Measurements from ENCODE around the gene RYR1. TPM values are rescaled to one million over a fixed set of nuclear protein-coding genes. Genes with fewer than 3 reads are reported as not detected.
"Not testable (repeated sequence)": the region's sequence is repeated elsewhere in the genome, so short reads cannot be mapped to it uniquely, and the experiment has no call there.

RYR1 gene
- total RNA-seq, 1 donor from 2014 or later = 2.3 TPM

GRCh38 chr19:38453596-38453995 lies 20.1 kb downstream of the RYR1 start:
- intact Hi-C loops (cut with micrococcal nuclease) = no loop called here

GRCh38 chr19:38455031-38455430 lies 21.5 kb downstream of the RYR1 start:
- intact Hi-C loops (cut with micrococcal nuclease) = no loop called here

DNA sequence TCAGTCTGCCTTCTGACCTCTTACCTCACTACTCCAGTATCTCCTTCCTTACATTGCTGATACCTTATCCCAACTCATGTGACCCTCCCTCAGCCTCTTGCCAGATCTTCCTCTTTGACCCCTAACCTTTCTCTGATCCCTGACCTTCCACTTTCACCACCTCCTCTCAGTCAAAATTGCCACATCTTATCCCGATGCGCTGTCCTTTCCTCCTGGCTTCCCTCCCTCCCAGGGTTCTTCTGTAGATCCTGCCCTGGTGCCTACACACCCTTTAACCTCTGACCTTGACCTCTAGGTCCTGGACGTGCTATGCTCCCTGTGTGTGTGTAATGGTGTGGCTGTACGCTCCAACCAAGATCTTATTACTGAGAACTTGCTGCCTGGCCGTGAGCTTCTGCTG lies 23.7 kb downstream of the RYR1 start:
- intact Hi-C loops (cut with micrococcal nuclease) = no loop called here

DNA sequence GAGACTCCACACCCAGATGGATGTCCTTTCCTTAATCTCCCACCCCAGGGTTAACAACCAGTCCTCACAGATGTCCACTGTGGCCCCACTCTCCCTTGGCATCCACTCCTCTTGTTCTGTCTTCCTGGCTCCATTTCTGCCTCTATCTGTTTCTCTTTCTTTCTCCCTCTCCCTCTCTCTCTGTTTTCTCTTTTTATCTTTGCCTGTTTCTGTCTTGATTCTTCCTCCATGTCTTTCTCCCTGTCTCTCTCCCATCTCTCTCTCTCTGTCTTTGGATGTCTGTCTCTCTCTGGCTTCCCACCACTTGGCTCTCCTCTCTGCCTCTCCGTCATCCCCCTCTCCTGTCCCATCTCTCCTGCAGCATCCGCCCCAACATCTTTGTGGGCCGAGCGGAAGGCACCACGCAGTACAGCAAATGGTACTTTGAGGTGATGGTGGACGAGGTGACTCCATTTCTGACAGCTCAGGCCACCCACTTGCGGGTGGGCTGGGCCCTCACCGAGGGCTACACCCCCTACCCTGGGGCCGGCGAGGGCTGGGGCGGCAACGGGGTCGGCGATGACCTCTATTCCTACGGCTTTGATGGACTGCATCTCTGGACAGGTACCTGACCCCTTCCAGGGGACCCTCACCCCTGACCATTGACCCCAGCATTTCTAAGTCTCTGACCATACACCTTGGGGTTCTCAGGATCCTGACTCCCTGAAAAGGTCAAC lies 24.4 kb downstream of the RYR1 start:
- intact Hi-C loops (cut with micrococcal nuclease) = no loop called here

- intact Hi-C loops (cut with micrococcal nuclease) = no loop called here
These were observed 25.5 kb downstream of the RYR1 start for GRCh38 chr19:38458991-38459390.

DNA sequence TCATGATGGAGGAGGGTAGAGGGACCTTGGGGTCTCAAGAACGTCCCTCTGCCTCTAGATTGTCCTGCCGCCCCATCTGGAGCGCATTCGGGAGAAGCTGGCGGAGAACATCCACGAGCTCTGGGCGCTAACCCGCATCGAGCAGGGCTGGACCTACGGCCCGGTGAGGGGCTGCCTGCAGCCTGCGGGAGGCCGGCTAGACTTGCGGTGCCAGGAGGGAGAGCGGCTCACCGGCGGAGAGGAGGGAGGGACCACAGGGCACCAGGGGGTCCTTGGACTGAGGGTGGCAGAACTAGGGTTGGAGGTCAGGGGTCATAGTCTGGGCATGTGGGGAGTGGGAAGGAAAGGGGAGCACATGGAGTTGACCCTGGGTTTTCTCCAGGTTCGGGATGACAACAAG lies 29.9 kb downstream of the RYR1 start:
- intact Hi-C loops (cut with micrococcal nuclease) = no loop called here

- intact Hi-C loops (cut with micrococcal nuclease) = no loop called here
These were observed 31.1 kb downstream of the RYR1 start for GRCh38 chr19:38464421-38465082.

GRCh38 chr19:38466050-38466449 lies 32.6 kb downstream of the RYR1 start:
- intact Hi-C loops (cut with micrococcal nuclease) = no loop called here

- intact Hi-C loops (cut with micrococcal nuclease) = no loop called here
These were observed 34.3 kb downstream of the RYR1 start for GRCh38 chr19:38467541-38468525.

GRCh38 chr19:38469151-38469550 lies 35.7 kb downstream of the RYR1 start:
- intact Hi-C loops (cut with micrococcal nuclease) = no loop called here

DNA sequence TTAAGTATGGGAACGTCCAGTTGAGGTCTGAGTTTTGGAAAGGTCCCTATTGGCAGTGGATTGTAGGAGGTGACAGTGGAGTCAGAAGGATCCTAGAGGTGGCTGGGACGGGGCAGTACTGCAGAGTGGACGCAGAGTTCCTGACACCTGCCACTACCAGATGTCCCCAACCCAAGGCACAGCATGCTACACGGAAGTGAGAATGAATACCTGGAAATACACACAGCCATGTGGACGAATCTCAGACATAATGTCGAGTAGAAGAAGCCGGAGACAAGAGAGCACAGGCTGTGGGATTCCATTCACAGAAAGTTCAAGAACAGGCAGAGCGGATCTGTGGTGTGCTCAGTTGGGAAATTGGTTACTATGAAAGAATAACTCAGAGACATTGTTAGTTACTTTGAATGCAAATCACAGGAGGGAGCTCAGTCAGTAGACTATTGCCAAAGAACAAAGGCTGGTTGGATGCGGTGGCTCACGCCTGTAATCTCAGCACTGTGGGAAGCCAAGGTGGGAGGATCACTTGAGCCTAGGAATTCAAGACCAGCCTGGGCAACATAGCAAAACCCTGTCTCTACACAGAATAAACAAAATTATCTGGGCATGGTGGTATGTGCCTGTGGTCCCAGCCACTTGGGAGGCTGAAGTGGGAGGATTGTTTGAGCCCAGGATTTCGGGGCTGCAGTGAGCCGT lies 37.4 kb downstream of the RYR1 start:
- intact Hi-C loops (cut with micrococcal nuclease) = no loop called here

DNA sequence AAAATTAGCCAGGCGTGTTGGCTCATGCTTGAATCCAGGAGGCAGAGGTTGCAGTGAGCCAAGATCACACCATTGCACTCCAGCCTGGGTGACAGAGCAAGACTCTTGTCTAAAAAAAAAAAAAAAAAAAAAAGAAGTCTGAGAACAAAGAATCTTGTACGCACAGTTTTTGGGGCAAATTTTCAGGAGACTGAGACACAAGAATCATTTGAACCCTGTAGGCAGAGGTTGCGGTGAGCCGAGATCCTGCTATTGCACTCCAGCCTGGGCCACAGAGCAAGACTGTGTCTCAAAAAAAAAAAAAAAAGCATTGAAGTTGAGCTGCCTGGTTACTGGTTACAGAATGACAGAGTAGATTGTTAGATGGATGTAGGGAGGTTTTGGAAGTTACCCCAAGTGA lies 39.2 kb downstream of the RYR1 start:
- intact Hi-C loops (cut with micrococcal nuclease) = not testable (repeated sequence)

DNA sequence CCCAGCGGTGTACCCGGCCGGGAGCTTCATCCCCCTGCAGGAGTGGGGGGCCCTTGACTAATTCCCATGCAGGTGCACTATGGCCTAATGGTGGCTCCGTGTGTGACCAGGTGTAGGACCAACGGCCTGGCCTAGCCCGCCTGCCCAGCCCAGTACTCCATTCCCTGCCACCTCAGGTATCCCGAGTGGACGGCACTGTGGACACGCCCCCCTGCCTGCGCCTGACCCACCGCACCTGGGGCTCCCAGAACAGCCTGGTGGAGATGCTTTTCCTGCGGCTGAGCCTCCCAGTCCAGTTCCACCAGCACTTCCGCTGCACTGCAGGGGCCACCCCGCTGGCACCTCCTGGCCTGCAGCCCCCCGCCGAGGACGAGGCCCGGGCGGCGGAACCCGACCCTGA lies 39.7 kb downstream of the RYR1 start:
- intact Hi-C loops (cut with micrococcal nuclease) = no loop called here

DNA sequence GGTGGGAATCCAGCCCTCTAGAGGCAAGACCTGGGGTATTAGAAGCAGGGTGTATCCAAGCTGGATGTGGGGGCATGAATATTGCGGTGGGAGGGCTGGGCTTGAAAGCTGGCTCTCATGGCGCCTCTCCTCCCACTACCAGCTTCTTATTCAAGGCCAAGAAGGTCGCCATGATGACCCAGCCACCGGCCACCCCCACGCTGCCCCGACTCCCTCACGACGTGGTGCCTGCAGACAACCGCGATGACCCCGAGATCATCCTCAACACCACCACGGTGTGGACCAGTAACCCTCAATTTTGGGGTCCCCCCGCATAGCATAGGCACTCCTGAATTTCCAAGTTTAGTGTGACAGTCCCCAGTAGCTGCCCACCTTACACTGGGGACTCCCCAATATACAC lies 41.7 kb downstream of the RYR1 start:
- intact Hi-C loops (cut with micrococcal nuclease) = no loop called here

GRCh38 chr19:38478273-38478971 lies 44.9 kb downstream of the RYR1 start:
- intact Hi-C loops (cut with micrococcal nuclease) = loop anchor here (1.0 kb wide), 1 partner anchor 484 kb away; no protein-coding TSS in a partner anchor

DNA sequence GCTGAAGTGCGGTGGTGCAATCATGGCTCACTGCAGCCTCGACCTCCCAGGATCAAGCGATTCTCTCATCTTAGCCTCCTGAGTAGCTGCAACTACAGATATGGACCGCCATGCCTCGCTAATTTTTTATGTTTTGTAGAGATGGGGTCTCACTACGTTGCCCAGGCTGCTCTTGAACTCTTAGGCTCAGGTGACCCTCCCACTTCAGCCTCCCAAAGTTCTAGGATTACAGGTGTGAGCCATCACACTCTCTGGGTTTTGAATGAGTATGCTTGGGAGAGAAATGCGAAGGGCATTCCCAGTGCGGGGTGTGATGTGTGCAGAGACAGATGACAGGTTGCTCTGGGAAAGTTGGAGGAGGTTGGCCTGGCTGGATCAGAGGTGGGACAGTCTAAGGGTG lies 49.0 kb downstream of the RYR1 start:
- intact Hi-C loops (cut with micrococcal nuclease) = no loop called here

DNA sequence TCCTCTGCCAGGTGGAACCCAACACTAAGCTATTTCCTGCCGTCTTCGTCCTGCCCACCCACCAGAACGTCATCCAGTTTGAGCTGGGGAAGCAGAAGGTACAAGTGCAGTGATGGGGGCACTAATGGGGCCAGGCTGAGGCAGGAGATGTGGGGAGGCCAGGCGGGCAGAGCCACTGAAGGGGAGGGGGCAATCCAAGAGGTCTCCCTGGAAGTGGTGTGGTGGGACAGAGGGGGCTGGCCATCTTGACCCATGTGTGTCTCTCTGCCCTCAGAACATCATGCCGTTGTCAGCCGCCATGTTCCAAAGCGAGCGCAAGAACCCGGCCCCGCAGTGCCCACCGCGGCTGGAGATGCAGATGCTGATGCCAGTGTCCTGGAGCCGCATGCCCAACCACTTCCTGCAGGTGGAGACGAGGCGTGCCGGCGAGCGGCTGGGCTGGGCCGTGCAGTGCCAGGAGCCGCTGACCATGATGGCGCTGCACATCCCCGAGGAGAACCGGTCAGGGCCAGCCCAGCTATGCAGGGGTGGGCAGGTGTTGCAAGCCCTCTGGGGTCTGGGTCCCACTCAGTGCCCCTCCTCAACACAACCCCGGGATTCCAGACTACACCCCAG lies 49.6 kb downstream of the RYR1 start:
- intact Hi-C loops (cut with micrococcal nuclease) = no loop called here

DNA sequence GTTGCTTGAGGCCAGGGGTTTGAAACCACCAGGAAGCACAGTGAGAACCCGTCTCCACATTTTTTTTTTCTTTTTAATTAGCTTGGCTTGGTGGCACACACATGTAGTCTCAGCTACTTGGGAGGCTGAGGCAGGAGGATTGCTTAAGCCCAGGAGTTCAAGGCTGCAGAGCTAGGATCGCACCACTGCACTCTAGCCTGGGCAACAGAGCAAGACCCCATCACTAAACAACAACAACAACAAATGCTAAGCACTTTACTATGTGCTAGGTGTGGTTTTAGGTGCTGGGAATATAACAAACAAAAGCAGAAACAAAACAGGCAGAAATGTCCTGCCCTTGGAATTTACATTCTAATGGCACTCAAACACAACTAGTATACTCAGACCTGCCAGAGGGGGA lies 51.3 kb downstream of the RYR1 start:
- intact Hi-C loops (cut with micrococcal nuclease) = no loop called here

DNA sequence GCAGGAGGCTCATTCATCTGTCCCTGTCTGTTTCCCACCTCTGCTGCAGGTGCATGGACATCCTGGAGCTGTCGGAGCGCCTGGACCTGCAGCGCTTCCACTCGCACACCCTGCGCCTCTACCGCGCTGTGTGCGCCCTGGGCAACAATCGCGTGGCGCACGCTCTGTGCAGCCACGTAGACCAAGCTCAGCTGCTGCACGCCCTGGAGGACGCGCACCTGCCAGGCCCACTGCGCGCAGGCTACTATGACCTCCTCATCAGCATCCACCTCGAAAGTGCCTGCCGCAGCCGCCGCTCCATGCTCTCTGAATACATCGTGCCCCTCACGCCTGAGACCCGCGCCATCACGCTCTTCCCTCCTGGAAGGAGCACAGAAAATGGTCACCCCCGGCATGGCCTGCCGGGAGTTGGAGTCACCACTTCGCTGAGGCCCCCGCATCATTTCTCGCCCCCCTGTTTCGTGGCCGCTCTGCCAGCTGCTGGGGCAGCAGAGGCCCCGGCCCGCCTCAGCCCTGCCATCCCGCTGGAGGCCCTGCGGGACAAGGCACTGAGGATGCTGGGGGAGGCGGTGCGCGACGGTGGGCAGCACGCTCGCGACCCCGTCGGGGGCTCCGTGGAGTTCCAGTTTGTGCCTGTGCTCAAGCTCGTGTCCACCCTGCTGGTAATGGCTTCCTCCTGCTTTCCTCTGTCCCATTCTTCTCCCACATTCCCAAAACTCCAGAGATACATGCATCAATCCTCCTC lies 52.2 kb downstream of the RYR1 start:
- intact Hi-C loops (cut with micrococcal nuclease) = no loop called here
